GM21367 (cell line): ENCODE measurements around the gene OR6C76.
"Not testable (repeated sequence)": the region's sequence is repeated elsewhere in the genome, so short reads cannot be mapped to it uniquely, and the experiment has no call there.

ENCODE experiments used
- ATAC-seq: cut with Tn5 transposase; IDR thresholded peaks from one replicate; pipeline ENCODE4 v1.9.1; 2021; ENCODE audit not compliant: unreplicated experiment

OR6C76 gene

DNA sequence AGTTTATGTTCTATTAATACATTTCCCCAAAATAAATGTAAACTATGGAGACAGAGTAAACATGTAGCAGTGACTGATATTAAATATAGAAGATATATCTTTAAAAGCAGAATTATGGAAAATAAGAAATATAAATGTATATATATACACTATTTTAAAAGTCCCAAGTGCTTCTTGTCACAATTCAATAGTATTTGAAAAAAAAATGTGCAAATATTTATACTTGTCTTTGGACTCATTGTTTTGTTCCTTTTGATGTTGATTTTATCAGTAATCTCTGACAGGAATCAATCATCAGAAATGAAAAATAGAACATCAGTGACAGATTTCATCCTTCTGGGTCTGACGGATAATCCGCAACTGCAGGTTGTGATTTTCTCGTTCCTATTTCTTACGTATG is at the start of gene OR6C76:
Gene OR6C76, plus strand, starts transcription at position 301 of the 400 bp plus-strand sequence. Its CDS starts 0 bp downstream, at position 301.
- ATAC-seq: no peak

DNA sequence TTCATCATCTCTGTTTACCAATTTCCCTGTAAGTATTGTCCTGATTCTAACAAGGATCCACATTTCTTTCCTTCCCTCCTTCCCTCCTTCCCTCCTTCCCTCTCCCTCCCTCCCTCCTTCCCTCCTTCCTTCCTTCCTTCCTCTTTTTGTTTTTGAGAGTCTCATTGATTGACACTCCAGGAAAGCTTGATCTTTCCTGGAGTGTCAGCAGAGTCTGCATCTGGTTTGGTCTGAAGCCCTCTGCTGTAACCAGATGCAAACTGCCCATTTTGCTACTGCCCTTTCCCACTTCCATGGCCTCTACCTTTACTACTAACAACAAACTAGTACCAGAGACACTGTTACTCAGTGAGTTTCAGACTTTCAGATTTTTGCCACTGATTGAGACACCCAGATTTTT is 40.2 kb upstream of the OR6C76 start:
- ATAC-seq: no peak

DNA sequence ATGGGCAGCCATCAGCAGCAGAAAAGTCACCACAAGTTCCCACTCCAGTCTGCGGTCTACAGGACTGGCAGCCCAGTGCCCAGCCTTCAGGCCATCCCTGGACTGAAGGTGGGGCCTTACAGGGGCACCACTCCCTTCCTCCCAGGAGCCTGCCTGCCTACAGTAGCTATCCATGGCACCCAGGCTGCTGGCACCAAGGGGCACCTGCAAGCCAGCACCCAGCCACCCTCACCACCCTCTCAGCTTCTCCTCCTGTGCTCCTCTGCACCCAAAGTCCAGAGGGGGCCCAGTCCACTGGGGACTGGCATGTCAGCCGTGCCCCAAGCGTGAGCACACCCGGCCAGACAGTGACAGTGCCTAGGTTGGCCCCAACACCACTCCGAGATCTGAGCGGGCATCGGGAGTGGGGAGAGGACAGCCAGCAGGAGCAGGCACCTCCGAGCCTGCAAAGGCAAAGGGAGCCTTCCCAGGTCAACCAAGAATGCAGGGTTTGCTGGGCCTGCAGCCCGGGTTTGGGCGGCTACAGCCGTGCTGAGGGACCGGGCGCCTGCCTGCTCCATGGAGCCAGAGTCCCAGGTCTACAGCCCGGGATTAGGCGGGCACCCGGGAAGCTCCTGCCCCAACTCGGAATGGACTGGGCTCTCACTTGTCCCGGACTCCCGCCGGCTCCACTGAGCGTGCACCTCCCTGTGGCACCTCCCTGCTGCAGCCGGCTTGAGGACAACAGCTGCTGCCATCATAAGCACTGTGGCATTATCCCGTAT is 33.8 kb upstream of the OR6C76 start:
- ATAC-seq: no peak

DNA sequence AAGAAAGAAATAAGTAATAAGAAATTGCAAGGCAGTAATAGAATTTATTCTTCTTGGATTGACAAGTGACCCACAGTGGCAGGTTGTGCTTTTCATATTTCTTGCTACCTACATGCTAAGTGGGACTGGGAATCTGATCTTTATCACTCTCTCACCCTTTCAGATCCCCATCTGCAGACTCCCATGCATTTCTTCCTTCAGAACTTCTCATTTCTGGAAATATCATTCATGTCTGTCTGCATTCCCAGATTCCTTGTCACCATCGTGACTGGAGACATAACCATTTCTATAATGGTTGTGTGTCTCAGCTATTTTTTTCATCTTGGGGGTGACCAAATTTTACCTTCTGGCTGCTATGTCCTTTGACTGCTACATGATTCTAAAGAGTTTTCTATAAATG is 29.7 kb upstream of the OR6C76 start:
- ATAC-seq: no peak

DNA sequence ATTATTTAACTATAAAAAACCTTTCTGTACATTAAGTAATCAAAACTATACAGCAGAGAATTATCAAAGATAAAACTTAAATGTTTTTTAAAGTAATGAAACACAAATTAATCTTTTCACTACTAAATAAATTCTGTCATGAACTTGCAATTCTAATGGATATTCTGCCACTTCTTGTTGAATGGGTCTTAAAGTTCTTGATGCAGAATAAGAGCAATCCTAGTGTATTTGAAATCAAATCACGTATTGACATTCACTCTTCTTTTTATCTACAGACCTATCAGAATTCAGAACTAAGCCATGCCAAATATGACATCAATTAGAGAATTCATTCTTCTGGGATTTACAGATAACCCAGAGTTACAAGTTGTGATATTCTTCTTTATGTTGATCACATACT is 25.8 kb upstream of the OR6C76 start, which contains the start of gene OR6C65:
Gene OR6C65, plus strand, starts transcription at position 301 of the 400 bp plus-strand sequence. Its CDS starts 0 bp downstream, at position 301.
- no peak for ATAC-seq

DNA sequence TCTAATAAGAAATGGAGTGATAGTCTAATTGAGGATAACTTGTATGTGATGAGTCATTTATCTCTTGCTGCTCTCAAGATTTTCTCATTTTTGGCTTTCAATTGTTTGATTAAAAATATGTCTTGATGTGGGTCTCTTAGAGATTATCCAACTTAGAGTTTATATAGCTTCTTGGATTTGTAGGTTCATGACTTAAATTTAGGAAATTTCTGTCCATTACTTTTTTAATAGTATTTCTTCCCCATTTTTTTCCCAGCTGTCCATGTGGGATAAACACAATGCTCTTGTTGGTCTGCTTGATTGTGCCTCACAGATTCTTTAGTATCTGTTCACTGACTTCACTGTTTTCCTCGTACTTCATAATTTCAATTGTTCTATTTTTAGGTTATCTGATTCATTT is 18.2 kb upstream of the OR6C76 start:
- ATAC-seq: no peak

DNA sequence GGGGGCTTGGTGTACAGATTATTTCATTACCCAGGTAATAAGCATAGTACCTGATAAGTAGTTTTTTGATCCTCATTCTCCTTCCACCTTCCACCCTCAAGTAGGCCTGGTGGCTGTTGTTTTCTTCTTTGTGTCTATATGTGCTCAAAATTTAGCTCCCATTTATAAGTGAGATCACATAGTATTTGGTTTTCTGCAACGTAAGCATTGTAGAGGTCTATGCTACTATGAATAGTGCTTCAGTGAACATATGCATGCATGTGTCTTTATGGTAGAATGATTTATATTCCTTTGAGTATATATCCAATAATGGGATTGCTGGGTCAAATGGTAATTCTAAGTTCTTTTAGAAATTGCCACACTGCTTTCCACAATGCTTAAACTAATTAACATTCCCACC is 16.9 kb upstream of the OR6C76 start:
- not testable (repeated sequence) for ATAC-seq

DNA sequence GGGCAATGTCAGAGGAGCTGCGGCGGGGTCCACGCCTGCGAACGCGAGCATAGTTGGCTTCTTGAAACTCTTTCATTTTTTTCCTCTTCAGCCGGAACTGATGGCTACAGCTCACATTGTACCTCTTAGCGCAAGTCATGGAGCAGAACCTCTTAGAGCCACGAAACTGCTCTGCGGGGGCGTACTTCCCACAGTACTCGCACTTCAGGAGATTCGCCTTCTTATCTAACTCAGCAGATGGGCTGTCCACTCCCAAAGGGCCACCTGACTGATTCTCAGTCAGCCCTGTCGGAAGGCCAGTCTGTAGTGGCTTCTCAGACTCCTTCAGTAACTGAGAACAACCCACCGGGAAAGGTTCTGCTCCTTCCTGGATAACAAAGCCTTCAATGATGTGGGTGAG is 13.9 kb upstream of the OR6C76 start:
- not testable (repeated sequence) for ATAC-seq

DNA sequence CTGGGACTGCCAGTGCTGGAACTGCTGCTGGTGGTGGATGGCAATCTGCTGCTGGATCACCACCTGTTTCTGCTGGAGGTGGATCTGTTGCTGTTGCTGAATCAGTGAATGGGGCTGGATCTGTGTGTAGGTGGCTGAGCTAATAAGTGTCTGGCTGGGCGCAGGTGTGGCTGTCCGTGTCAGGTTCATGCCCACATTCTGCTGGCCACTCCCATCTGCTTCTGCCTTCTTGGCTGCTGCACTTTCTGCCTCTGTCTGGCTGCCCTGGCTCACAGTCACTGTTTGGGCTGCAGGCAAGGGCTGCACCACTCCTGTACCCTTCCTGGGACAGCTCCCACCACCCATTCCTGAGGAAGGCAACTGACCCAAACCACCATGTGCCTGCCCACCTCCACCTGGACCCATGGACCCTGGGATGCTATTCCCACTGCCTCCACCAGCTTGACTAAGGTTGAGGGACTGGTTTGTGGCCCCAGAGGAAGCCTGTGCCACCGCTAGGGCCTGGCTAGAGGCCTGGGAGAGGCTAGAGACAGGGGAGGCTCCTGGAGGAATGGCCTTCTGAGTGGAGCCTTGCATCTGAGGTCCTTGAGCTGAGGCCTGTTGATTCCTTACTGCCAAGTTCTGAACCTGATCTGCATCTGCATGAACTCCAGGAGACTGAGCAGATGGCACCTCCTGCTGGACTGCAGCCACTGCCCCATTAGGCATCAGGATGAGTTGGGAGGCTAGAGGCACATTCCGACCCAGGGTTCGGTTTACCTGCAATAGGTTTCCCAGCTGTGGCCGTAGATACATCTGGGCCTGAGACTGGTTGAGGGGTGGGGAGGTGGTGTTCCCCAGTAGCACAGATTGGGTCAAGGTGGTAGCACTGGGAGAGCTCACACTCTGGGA is 12.3 kb upstream of the OR6C76 start:
- ATAC-seq: not testable (repeated sequence)

DNA sequence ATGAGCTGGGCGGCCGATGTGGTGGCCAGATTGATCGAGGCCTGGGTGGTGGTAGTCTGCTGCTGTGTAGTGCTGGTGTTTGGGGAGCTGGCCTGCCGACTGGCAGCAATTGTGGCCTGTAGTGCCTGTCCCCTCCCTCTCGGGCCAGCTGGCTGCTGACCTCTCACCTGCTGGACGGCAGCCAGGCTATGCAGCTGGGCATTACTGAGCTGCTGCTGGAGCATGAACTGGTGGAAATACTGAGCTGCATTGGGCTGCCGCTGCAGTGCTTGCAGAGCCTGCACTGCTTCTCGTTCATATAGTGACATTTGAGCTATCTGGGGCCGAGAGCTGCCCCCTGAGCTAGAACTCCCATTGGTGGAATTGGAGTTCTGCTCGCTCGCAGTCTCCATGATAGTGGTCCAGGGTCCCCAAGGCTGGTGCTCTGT is 11.6 kb upstream of the OR6C76 start:
- not testable (repeated sequence) for ATAC-seq

DNA sequence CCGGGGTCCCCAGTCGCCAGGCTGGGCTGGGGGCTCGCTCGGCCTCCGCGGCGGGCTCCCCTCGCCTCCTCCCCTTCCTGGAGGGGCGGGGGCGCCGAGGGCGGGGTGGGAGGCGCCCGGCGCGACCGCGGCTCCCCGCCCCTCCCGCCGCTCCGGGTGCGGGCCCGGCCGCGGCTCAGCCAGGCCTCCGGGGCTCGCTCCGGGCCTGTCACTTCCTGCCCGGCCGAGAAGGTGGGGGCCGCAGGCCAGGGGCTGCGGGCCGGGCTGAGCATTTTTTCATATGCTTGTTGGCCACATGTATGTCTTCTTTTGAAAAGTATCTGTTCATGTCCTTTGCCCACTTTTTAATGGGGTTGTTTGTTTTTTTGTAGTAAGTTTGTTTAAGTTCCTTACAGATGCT is 11.2 kb upstream of the OR6C76 start:
- ATAC-seq: not testable (repeated sequence)

DNA sequence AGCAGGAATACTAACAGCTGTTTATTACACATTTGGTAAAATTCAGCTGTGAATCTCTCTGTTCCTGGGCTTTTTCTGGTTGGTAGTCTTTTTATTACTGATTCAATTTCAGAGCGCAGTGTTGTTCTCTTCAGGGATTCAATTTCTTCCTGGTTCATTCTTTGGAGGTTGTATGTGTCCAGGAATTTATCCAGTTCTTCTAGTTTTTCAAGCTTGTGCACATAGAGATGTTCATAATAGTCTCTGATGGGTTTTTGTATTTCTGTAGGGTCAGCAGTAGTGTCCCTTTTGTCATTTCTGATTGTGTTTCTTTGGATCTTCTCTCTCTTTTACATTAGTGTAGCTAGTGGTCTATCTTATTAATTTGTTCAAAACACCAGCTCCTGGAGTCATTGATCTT is 9.1 kb upstream of the OR6C76 start:
- no peak for ATAC-seq

DNA sequence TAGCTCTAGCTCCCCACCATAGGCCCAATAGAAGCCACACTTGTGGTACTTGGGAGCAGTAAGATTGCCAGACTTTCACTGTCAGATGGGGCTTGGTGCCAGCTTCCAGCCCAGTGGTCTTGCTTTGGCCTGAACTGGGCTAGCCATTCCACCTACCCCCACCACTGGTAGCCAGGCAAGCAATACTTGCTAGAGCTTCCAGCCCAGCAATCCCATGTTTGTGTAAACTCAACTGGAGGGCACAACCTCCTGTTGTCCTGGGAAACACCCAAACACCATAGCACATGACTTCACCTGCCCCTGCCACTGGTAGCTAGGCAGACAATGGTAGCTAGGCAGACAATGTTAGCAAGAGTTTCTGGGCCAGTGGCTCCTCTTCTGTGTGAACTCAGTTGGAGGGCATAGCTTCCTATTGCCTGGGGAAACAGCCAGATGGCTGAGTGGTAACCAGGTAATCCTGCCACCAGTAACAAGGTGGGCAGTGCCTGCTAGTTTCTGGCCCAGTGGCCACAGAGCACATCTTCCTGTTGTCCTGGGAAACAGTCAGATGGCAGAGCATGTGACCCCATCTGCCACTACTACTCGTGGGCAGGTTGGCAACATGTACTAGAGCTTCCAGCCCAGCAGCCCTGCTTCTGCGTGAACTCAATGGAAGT is 5.6 kb upstream of the OR6C76 start:
- no peak for ATAC-seq

DNA sequence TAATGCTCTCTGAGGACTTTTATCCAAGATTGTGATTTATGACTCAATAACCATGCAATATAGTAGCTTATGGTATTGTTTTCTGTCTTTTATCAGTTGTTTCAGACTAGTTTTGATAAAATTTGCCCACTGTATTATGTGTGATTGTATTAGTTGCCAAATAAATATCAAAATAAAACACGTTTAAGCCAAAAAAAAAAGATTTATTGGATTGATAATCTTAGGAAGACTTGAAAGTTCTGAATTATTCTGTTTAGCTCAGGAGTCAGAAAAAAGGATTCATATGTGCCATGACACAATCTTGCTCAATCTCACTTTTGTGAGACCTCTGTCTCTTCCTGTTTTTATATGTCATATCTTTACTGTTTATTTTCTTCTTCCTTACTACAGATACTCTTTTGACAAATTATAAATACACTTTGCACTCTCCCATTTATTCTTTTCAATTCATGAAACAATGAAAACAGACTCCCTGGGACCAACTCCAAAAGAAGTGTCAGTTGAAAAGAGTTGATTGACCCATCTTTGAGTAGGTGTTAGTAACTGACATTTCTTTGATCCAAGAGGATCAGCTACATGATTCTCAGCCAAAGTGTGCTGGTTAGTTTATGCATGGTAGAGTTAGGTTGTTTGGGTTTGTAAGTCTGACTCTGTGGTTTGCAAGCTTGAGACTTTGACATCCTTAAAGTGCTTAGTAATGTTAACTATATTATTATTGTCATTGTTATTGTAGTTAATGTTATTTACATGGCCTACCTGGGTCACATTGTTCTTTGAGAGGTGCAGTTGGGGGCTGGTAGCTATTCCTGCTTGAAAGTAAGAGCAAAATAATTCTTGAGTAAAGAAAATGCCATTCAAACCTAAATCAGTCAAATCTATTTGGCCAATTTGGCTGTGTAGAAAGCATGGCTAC is 2.5 kb downstream of the OR6C76 start:
- no peak for ATAC-seq

DNA sequence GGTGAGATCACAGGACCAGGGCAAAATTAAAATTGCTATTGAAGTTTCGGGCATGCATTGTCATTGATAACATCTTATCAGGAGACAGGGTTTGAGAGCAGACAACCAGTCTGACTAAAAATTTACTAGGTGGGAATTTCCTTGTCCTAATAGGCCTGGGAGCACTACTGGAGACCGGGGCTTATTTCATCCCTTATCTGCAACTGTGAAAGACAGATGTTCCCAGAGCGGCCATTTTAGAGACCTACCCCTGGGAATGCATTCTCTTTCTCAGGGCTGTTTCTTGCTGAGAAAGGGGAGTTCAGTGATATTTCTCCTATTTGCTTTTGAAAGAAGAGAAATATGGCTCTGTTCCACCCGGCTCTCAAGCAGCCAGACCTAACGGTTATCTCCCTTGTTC is 15.2 kb downstream of the OR6C76 start:
- ATAC-seq: not testable (repeated sequence)

DNA sequence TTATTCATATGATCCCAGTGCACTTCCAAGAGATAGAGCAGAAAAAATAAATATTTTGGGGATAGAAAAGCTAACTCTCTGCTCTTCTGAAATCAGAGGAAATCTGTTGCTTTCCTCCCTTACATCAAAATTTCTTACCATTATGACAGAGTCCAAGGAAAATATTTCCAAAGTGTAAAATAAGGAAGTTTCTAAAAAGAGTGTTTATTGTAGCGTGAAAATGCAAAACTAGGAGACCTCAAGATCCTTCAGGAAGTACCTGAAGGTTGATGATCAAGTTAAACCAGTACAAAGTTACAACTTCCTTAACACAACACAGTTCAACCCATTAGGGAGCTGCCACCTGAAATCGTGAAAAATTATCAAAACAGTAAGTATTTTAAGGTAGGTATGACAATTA is 17.7 kb downstream of the OR6C76 start, which contains the start of gene OR6C2:
Gene OR6C2, plus strand, starts transcription at position 301 of the 400 bp plus-strand sequence. CDS start 8,138 bp downstream, outside the sequence.
- ATAC-seq: no peak

DNA sequence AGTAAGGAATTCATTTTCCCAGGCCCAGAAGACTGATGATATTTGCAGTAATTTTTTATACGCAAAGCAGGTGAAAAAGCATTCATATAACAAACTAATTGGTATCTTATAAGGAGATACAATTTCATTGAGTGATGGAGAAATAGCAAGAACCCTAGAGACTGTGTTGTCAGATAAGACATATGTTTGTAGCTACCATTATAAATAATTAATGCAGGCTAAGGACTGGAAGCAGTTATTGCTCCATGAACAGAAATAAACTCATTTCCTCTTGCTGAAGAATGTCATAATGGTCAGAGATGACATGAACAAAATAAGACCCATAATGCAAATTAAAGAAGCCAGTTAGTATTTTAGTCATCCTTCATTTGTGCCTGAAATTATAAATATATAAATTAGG is 19.3 kb downstream of the OR6C76 start:
- no peak for ATAC-seq

DNA sequence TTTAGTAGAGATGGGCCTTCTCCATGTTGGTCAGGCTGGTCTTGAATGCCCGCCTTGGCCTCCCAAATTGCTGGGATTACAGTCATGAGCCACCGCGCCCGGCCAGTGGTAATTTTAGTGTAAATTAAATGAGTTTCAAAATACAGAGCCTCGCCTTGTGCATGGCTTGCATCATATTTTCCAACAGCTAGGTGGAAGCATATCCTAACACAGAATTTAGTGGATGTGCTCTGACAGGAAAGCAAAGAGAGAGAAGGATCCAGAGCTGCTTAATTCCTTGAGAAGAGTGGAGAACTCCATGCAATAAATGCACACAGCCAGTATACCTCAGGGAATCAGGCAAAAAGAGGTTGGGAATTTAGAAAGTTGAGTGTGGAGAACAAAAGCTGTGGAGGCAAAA is 20.3 kb downstream of the OR6C76 start:
- ATAC-seq: no peak

DNA sequence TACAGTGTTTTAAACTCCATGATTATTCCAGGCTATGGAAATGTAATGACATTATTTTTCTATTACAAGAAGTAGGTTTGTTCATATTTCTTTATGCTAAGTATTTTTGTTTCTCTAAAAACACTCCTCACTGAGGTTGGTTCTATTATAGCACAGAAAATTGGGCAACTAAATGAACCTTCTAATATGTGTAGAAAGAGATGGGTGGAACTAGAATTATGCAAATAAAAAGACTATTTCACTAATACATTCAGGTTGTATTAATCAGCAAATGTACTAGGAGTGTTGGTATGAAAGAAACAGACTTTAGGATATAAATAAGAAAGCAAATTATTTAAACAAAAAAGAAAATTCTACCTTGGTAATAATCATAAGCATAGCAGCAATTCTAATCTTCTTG is 22.8 kb downstream of the OR6C76 start:
- no peak for ATAC-seq

DNA sequence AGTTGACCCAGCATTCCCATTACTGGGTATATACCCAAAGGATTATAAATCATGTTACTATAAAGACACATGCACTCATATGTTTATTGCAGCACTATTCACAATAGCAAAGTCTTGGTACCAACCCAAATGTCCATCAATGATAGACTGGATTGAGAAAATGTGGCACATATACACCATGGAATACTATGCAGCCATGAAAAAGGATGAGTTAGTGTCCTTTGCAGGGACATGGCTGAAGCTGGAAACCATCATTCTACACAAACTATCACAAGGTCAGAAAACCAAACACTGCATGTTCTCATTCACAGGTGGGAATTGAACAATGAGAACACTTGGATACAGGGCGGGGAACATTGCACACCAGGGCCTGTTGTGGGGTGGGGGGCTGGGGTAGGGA is 38.9 kb downstream of the OR6C76 start:
- not testable (repeated sequence) for ATAC-seq
